IPS DF 4.7 (cell line): Measurements from ENCODE around the gene PAQR3.

Experiments
- DNase-seq: peaks from one replicate; pipeline ENCODE4 v3.0.0-alpha.2; 2013; ENCODE audit warnings: low spot score; ENCODE audit errors: extremely low read depth

Gene PAQR3, protein sequence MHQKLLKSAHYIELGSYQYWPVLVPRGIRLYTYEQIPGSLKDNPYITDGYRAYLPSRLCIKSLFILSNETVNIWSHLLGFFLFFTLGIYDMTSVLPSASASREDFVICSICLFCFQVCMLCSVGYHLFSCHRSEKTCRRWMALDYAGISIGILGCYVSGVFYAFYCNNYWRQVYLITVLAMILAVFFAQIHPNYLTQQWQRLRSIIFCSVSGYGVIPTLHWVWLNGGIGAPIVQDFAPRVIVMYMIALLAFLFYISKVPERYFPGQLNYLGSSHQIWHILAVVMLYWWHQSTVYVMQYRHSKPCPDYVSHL

DNA sequence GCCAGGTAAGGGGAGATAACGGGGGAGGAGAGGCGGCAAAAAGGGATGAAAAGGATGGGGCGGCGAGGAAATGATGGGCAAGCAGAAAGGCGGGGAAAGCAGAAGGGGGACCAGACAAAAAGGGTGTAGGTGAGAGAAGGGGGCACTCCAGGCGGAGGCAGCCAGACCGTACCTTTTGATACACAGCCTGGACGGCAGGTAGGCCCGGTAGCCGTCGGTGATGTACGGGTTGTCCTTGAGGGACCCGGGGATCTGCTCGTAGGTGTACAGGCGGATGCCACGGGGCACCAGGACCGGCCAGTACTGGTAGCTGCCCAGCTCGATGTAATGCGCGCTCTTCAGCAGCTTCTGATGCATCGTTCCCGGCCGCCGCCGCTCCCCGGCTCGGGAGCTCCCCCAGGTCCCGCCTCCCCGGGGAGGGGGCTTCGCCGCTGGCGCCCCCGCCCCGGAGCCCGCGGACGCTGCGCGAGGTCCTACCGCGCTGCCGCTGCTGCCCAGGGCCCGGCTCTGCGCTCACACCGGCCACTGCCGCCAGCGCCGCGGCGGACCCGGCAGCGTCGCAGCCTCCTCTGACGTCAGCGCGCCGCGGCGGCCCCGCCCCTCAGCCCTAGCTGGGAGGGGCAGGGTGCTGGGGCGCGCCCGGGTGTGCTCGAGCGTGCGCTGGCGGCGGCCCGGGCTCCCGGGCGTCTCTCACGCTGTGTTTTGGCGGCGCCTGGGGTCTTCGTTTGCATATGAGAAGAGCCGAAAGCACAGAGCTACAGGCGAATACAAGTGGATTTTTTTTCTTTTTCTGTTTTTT lies at the start of gene PAQR3:
Gene PAQR3 (minus strand): TSS at position 571 of the 799 bp plus-strand sequence. CDS start 214 bp downstream, at position 357.
- DNase-seq: no peak

DNA sequence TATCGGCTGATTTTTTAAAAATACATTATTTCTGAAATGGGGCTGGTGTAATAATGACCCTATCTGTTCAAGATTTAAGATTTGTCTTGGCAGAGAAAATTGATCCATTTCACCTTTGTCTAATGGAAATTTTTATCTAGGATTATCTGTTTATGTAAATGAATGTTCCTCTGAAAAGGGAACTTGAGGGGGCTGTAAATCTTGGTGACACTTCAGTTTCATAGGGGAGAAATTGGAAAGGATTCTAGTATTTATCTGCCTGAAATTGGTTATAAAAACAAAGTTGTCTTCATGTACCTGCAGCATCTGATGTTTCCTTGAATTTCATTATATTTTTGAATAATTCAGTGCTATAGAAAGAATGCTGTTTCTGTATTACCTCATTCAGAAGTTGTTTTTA lies 48.4 kb upstream of the PAQR3 start:
- DNase-seq: no peak

DNA sequence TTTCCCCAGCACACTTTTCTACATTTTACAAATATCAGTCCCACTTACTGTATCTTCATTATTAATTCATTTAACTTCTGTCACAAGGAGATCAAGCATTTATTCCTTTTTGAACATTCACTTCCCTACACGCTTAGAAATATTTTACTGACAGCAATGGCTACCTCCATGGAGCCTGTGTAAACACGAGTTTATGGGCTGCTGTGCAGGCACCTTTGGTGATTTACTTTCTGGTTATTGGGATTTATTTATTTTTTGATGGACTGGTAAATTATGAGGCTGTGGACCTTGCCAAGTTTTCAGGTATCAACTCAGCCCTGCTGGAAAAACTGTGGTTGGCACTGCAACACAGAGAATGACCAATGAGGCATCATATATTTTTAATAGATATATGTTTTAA lies 45.4 kb upstream of the PAQR3 start:
- DNase-seq: no peak

DNA sequence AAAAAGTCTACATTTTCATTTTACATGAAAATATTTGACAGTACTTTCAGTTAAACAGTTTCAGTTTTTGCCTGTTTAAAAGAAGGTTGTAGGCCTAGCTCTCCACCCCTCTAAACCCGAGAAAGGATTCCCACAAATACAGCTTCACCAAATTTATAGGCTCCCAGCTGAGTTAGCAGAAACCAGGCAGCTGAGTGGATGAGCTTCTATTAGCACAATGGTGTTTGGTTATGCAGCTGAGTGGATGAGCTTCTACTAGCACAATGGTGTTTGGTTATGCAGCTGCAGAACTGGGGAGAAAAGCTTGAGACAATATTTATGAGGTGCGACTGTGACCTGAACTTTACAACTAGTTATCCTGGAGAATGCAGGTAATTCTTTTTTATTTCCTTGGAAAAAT lies 36.6 kb upstream of the PAQR3 start:
- DNase-seq: no peak

DNA sequence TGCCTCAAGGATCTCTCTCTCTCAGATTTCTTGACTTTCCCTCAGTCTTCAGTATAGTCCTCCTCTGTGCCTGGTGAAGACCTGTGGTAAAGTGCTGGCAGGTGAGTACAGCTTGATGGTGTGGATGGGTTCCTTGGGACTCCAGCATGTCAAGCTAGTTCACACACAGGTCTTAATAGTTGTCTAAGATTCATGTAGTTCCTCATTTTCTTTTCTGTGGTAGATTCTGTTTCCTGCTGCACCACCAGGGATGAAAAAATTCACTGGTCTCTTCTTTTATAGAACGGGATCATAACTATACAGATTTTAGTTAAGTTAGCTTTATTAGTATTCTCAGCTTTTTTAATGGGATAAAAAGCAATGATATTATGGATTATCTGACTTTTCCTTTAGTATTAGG lies 32.5 kb upstream of the PAQR3 start:
- no peak for DNase-seq

DNA sequence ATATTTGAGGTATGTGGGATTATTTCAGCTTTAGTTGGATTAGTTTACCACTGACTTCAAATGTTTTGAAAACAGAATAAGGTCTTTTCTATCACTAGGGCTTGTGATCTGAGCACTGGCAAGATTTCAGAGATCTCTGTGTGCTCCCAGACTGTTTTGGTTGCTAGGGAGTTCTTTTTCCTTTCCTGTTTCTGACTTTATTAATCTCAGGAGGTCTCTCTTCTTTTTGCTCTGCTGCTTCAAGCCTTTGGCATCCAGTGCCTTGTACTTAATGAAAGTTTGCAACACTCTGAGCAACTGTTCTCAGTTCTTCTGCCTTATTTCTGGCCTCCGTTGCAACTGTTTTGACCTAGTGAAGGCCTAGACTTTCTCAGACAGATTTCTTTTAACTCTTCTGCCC lies 32.1 kb upstream of the PAQR3 start:
- DNase-seq: no peak

DNA sequence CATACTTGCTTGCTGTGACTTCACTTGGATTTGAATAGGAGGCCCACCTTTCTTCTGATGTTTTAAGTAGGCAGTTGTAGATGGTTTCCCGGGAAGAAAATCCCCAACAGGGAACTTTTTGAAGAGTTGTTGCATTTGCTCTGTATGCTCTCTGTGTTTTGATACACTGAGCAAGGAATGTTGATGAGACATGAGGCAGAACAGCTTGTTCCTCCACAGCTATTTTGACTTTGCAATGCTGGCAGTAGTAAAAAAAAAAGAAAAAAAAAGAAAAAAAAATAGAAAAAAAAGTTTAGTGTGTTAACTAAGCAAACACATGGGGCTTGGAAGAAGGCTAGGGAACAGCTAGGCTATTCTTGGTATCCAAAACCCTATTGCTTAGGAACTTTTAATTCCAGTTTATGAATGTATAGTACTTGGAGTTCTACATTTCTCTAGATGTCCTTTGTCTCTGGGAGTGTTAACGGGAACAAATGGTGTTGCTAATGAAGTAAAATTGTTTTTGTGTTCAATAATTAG lies 23.4 kb upstream of the PAQR3 start:
- no peak for DNase-seq

DNA sequence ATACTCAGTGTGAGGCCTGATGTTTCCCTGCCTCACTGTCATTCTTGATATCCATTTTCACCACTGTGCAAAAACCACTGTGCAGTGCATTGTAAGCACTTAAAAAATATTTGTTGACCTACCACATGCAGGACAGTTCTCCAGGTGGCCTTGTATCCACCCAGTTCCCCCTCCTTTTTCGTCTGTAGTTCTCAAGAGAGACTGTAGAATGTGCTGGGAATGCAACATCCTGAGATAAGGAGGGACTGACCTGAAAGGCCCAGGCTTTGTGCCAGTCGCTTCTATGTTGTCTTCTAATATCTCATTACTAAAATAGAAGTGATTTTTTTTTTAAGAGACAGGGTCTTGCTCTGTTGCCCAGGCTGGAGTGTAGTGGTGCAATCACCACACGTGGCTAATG lies 21.7 kb upstream of the PAQR3 start:
- no peak for DNase-seq

DNA sequence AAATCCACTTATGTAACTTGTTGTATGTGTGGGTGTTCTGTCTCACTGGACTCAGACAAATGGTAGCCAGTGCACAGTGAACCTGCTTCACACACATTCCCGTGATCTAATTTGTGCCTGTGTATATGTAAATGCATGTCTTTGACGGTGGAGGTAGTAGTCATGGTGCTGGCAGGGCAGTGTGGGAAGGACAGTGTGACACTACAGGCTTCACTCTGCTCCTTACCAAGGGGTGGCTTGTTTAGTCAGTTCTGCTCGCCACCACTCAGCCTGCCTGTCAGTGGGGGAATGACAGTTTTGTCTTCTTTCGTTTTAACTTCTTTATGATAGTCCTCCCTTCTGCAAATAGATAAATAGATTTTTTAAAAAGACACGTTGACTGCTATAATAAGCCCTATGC lies 17.7 kb upstream of the PAQR3 start:
- no peak for DNase-seq

DNA sequence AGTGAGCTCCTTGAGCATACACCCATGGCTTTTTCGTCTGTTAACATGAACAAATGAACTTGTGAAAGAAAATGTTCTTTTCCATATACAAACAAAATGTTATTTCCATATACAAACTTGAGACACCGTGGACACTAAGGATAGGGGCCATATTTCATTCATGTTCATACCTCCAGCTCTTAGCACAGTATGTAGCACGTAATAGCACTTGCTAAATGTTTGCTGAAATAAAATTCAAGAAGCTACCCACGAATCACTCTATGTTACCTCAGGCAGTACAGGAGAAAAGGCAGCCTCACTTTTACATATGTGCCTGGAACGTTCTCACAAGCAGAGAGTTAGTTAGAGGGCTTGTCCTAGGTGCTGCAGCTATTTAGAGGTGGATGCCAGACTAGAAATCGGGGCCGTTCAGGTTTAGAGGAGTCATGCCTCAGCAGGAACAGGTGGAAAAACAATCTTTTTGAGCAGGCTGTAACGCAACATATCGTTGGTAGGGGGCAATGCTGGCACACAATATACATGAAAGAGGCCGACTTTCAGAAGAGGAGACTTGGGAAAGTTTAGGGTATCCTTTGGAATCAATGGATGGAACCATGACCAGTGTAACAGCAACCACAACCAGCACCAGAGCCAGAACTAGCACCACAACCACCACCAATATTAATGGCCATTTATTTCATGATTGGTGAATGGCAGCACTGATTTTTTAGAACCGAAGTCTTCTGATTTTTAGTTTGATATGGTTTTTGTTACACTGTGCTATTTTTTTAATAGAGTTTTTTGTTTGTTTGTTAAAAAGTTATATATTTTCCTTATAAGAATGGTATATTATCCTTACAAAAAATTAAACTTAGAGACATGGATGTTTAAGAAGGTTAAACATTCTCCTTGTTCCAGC lies 14.8 kb upstream of the PAQR3 start:
- DNase-seq: no peak

DNA sequence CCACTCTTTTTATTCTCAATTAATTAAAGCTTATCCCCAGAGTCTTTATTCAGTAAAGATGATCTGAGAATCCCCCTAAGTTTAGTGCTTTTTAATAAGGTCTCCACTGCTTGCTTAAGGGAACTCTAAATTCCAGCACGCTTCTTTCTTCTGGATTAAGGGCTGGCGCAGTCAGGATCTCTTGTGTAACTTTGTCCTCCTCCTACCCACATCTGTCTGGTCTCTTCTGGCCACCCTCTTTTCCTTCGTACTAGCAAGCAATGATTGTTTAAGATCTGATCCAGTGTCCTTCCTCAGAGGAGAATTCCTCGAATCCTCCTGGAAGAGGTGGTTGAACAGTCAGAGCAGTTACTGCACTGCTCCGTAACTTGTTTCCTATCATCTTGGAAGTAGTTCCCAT lies 14.0 kb upstream of the PAQR3 start:
- no peak for DNase-seq

DNA sequence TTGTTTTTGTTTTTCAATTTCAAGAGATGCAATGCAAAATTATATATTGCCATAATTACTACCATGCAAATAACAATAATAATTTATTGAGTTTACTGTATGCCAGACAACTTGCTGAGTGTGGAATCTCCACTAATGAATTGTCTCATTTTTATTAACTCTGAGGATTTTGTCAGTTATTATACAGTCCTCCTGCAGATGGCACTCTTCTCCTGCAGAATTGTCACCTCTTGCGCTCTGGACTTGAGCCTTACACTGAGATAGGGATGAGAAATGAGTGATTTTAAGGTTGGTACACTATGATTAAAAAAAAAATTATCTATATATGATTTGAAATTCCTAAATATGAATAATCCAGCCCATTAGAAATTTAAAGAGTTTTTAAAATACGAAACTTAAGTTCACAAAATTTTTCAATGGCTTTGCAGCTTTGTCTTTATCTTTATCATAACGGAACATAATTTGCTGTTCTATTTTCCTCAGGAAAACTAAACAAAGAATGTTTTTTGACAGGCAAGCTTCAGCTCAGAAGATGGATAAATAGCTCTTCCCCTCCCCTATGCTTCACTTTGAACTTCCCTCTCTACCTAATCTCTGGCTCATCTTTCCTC lies 12.7 kb upstream of the PAQR3 start:
- DNase-seq: no peak

DNA sequence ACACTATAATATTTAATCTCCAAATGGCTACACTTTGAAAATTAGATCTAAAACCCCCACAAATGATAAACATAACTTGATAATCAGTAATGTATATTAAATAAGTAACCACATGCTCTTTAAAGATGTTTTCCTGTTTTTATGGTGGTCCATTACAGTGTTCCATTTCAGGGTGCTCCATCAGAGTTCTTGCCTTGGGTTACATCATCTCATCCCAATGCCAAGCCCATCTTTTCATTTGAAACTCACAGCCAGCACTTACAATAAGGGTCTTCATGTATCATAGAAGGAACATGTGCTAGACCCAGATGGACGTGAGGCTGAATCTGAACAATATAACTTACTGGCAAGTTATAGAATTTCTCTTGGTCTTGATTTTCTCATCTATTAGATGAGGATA lies 10.5 kb upstream of the PAQR3 start:
- no peak for DNase-seq

DNA sequence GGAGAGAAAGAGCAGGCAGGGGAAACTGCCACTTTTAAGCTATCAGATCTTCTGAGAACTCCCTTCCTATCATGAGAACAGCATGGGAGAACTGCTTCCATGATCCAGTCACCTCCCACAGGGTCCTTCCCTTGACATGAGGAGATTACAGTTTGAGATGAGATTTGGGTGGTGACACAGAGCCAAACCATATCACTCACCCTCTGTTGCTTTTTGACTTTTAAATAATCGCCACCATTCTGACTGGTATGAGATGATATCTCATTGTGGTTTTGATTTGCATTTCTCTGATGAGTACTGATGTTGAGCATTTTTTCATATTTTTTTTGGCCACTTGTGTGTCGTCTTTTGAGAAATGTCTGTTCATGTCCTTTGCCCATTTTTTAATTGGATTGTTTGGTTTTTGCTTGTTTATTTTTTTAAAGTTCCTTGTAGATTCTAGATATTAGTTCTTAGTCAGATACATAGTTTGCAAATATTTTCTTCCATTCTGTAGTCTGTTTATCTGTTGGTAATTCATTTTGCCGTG lies 6.5 kb upstream of the PAQR3 start:
- no peak for DNase-seq

DNA sequence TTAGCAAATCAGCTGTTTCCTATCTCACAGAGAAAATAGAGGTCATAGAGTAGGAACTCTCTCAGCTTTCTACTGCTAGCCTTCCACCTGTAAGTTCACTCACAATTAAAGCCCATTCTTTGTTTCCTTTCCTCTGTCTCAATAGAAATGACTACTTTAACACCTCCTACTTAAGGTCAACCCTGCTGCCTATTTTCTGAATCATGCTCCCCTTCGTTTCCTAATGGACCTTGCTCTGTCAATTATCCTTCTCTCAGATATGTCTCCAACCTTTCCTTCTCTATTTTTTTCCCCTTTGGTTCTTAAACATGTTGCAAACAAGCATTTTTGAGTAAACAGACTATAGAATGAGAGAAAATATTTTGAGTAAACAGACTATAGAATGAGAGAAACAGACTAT lies 5.1 kb upstream of the PAQR3 start:
- no peak for DNase-seq

DNA sequence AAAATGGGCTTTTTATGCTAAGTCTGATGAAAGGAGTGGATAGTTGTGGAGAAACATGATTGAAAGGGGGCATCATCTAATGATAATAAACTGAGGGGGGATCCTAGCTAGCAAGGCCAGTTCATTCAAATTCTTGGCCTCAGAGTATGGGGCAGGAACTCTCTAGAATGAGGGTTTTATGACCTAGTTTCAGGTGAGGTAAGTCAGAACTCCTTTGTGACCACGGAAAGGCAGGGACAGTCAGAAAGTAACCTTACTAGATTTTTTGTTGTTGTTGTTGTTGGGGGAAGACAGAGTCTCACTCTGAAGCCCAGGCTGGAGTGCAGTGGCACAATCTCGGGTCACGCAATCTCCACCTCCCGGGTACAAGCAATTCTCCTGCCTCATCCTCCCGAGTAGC lies 1.5 kb upstream of the PAQR3 start:
- DNase-seq: no peak

DNA sequence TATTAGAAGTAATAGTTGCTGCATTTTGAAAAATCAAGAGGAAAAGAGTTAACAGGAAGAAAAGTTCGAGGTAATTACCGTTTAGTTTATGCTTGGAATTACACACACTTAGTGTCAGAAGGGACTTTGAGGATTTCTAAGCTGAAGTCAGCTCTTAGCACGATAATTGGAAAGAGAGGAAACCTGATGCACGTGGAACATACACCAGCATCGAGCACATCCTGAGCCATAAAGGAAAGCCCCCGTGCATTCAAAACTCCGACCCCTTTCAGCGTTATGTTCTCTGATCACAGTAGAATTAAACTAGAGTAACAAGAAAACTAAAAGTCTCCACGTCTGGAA lies 400 bp upstream of the PAQR3 start:
- DNase-seq: no peak

DNA sequence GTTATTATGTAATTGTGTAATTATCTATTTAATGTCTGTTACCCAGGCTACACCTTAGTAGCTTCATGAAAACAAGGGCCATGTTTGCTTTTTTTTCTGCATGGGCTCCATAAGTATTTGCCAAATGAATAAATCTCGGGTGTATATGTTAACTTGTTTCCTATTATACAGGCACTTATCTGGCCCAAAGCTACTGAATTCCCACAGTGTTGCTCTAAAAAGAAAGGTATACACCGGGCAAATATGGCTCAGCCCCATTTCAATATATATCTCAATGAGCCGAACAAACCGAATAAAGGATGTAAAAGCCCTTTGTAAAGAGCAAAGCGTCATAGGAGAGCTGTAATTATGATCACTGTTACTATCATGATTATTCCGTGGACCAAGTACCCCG lies 767 bp downstream of the PAQR3 start:
- DNase-seq: no peak

DNA sequence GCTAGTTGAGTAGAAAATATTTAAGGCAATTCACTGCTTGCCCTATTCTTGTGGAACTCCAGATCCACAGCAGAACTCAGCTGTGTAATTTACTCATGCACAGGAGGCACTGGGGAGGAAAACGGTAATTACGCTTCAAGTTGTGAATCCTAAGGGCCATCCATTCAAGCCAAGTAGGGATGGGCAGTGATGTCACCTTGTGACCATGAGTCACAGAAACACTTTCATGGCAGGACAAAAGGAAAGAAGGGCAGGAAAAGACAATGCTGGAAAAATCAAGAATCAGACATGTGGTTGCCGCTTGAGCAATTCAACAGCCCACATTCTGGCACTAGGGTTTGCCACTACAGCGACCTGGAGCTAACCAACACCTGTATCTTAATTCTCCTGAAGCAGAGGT lies 1.4 kb downstream of the PAQR3 start:
- no peak for DNase-seq

DNA sequence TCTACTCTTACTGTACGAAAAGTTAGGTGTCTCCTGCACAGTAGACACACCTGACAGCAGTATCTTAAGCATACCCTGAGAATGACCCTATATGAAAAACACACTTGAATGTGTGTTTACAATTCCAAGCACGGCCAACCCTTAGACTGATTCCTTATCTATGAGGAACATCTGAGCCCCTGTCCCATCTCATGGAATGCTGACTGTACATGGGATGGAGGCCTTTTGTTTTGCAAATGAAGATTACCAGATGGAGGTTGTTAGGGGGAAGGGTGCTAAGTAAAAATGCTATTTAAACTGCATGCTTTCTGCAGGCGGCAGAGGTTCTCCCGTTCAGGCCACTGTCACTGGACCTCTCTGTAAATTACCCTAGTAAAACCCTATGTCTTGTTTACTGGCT lies 2.2 kb downstream of the PAQR3 start:
- DNase-seq: no peak

DNA sequence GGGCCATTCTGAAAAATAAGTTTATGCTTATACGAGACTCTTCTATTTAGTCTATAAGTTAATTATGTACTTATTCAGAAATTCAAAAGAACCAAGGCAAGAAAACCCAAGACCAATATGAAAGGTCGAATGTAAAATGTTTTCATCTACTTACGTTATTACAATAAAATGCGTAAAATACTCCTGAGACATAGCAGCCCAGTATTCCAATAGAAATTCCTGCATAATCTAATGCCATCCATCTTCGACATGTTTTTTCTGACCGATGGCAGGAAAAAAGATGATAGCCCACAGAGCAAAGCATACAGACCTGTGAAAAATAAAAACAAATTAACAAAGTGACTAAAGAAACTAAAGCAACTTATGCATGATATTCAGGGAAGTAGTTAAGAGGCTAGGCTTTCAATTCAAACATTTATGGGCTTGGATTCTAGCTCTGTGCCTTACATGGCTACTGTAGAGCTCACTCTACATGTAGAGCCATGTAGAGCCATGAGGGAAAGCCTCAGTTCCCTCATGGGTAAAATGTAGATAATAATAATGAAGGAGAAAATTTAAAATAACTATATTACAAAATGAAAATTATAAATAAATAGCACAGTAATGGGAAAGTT lies 9.1 kb downstream of the PAQR3 start:
- no peak for DNase-seq
